Measurements from ENCODE around the gene CFAP74. TPM values are rescaled to one million over a fixed set of nuclear protein-coding genes. Genes with fewer than 3 reads are reported as not detected.

Gene CFAP74
- total and polyA plus RNA-seq, 2 experiments from 2014 or later = not detected

DNA sequence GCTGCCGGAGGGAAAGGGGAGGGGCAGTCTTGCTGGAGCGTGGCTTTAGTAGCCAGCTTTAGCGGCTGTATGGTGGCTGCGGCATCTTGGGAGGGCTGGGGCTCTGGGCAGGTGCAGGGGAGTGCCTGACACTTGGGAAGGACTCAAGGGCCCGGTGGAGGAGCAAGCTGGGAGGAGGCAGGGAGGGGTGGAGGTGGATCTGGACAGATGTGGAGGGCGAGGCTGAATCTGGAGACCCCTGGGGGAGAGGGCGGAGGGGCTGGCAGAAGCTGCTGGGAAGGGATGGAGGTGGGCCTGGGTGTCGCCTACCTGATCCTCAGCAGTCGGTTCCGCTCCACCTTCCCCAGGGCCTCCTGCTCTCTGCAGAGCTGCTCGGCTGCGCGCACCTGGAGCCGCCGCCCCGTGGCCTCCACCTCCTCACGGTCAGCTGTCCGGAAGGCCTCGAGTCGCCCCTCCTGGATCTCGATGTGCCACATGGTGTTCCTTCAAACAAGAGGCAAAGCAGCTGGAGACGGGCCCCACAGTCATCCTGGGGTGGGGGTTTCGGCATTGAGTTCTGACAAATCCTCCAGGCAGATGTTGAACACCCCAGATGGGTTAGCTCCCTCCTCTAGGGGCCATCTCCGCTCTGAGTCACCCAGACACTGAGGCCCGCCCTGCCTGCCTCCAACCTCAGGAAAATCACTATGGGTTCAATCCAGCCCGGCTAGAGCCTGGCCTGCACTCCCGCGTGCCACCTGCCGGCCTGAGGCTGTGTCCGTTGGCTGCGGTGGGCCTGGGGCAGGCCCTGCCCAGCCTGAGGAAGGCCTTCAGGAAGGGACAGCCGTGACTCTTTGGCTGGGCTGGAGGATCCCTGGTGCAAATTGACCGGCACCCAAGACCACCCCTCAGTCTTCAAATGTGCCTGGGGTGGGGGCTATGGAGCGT lies 29.6 kb downstream of the CFAP74 start:
- Histone ChIP-seq H3K9me2 (replicated peaks; ENCODE audit: insufficient read depth) (no peaks in the 10 kb centered on the region), H4K20me1 (ENCODE audit: insufficient read depth, poor library complexity, severe bottlenecking) (no peaks in the 10 kb centered on the region), H3K4me1 (ENCODE audit: insufficient read depth) (no peaks in the 10 kb centered on the region), H3K79me2 (no peaks in the 10 kb centered on the region), H3K27ac (no peak overlapping the region), H3K4me3 (no peak overlapping the region), H3K9me3 (ENCODE audit: low read depth) (no peaks in the 10 kb centered on the region), H3K36me3 (replicated peaks; ENCODE audit: insufficient read depth, low read depth) (no peaks in the 10 kb centered on the region), H2AFZ (no peak overlapping the region), H3K27me3 (no peaks in the 10 kb centered on the region), H3K4me2 (no peak overlapping the region)
- no peak for DNase-seq (ENCODE audit: low spot score)
- WGBS (ENCODE audit: low lambda C conversion rate, missing lambda C conversion rate) = 91% methylated on average over 27 of the region's 34 CpGs
- TF ChIP-seq EZH2phosphoT487 (IDR thresholded peaks at IDR 0.05; ENCODE audit: low read depth, severe bottlenecking, unreplicated experiment) = no peak
- TF ChIP-seq EZH2 (IDR thresholded peaks at IDR 0.05; ENCODE audit: borderline replicate concordance) = no peak
- TF ChIP-seq, protein P1, sequence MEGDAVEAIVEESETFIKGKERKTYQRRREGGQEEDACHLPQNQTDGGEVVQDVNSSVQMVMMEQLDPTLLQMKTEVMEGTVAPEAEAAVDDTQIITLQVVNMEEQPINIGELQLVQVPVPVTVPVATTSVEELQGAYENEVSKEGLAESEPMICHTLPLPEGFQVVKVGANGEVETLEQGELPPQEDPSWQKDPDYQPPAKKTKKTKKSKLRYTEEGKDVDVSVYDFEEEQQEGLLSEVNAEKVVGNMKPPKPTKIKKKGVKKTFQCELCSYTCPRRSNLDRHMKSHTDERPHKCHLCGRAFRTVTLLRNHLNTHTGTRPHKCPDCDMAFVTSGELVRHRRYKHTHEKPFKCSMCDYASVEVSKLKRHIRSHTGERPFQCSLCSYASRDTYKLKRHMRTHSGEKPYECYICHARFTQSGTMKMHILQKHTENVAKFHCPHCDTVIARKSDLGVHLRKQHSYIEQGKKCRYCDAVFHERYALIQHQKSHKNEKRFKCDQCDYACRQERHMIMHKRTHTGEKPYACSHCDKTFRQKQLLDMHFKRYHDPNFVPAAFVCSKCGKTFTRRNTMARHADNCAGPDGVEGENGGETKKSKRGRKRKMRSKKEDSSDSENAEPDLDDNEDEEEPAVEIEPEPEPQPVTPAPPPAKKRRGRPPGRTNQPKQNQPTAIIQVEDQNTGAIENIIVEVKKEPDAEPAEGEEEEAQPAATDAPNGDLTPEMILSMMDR (IDR thresholded peaks at IDR 0.05; ENCODE audit: poor library complexity) = no peak

DNA sequence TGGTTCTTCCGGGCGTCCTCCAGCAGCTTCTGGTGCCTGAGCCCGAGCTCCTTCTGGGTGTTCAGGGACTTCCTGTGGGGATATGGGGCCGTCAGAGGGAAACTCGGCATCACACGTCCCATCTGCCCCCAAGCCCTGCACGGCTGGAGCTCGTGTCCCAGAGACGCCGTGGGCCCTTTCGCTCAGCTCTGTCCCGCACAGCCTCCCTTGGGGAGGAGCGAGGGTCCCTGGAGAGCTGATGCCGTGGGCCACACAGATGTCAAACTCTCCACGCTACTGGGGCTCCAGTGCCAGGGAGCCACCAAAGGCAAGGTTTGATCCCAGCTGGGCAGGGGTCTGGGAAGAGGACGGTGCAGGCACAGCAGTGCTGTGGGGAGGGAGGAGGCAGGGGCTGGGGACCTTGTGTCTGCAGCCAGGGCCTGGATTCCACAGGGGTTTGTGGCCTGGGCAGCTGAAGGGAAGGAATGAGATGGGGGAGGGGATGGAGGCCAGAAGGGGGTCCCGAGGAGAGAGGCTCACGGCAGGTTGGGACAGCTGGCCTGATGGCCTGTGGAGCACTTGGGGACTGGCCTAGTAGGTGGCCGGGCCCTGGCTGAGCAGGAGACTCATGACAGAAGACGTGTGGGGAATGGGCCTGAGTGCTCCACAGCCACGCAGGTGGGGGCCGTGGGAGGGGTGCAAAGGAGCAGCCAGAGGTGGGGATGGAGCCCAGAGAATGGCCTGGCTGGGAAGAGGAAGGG lies 30.4 kb downstream of the CFAP74 start:
- Histone ChIP-seq H3K27ac (no peak overlapping the region), H3K27me3 (no peaks in the 10 kb centered on the region), H3K9me3 (ENCODE audit: low read depth) (no peaks in the 10 kb centered on the region), H3K4me1 (ENCODE audit: insufficient read depth) (no peaks in the 10 kb centered on the region), H3K79me2 (no peaks in the 10 kb centered on the region), H3K4me2 (no peak overlapping the region), H4K20me1 (ENCODE audit: insufficient read depth, poor library complexity, severe bottlenecking) (no peaks in the 10 kb centered on the region), H3K9me2 (replicated peaks; ENCODE audit: insufficient read depth) (no peaks in the 10 kb centered on the region), H2AFZ (no peak overlapping the region), H3K4me3 (no peak overlapping the region), H3K36me3 (replicated peaks; ENCODE audit: insufficient read depth, low read depth) (no peaks in the 10 kb centered on the region)
- TF ChIP-seq EZH2 (IDR thresholded peaks at IDR 0.05; ENCODE audit: borderline replicate concordance) = no peak
- TF ChIP-seq, protein P1 (IDR thresholded peaks at IDR 0.05; ENCODE audit: poor library complexity) = no peak
- no peak for TF ChIP-seq EZH2phosphoT487 (IDR thresholded peaks at IDR 0.05; ENCODE audit: low read depth, severe bottlenecking, unreplicated experiment)
- 83% methylated on average over 21 of the region's 22 CpGs for WGBS (ENCODE audit: low lambda C conversion rate, missing lambda C conversion rate)
- DNase-seq (ENCODE audit: low spot score) = no peak

DNA sequence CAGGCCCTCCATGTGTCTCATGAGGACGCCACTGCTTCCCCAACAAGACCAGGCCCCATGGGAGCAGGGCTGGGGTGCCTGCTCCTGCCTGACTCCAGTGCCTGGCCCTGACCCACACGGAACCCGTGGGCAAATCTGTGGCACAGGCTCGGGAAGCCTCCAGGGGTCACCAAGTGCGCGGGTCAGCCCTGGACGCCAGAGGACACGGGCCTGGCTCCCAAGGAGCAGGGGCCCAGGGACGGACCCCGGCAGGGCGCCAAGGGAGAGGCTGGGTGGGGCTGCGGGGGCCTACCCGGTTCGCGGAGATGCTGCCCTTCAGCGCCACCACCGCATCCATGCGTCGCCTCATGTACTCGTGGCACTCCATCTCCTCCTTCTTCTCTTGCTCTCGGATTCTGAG lies 31.9 kb downstream of the CFAP74 start:
- Histone ChIP-seq H3K79me2 (no peaks in the 10 kb centered on the region), H3K4me3 (no peak overlapping the region)
- whole genome bisulfite sequencing (ENCODE audit: low lambda C conversion rate, missing lambda C conversion rate) = 93% methylated on average over 21 of the region's 21 CpGs

More for the DNA sequence above, 31.9 kb downstream of the CFAP74 start:
- H4K20me1 ChIP-seq (ENCODE audit: insufficient read depth, poor library complexity, severe bottlenecking) = no peaks in the 10 kb centered on the region
- H2AFZ ChIP-seq = no peak overlapping the region
- no peaks in the 10 kb centered on the region for H3K4me1 ChIP-seq (ENCODE audit: insufficient read depth)
- no peak overlapping the region for H3K4me2 ChIP-seq
- DNase-seq (ENCODE audit: low spot score) = no peak
- TF ChIP-seq EZH2 (IDR thresholded peaks at IDR 0.05; ENCODE audit: borderline replicate concordance) (no peak), EZH2phosphoT487 (IDR thresholded peaks at IDR 0.05; ENCODE audit: low read depth, severe bottlenecking, unreplicated experiment) (no peak)
- TF ChIP-seq, protein P1 (IDR thresholded peaks at IDR 0.05; ENCODE audit: poor library complexity) = no peak
- H3K36me3 ChIP-seq (replicated peaks; ENCODE audit: insufficient read depth, low read depth) = no peaks in the 10 kb centered on the region
- no peaks in the 10 kb centered on the region for H3K9me2 ChIP-seq (replicated peaks; ENCODE audit: insufficient read depth)
- H3K27me3 ChIP-seq = no peaks in the 10 kb centered on the region
- H3K27ac ChIP-seq = no peak overlapping the region
- H3K9me3 ChIP-seq (ENCODE audit: low read depth) = no peaks in the 10 kb centered on the region
